Left ventricle myocardium inferior (tissue), 1 donor: Measurements from ENCODE around the gene LPAR2. TPM values are rescaled to one million over a fixed set of nuclear protein-coding genes. Genes with fewer than 3 reads are reported as not detected.

ENCODE experiments used
- DNase-seq: peaks from one replicate; pipeline ENCODE4 v3.0.0-alpha.2; 2020
- H3K27ac ChIP-seq: fragments of 200-600 bp; replicated peaks from 2 replicates; pipeline ENCODE4 v1.8.0; 2021
- H3K27me3 ChIP-seq: fragments of 200-600 bp; 2 replicates; pipeline ENCODE4 v1.8.0; 2021; ENCODE audit warnings: low read depth
- H3K36me3 ChIP-seq: fragments of 200-600 bp; 2 replicates; pipeline ENCODE4 v1.8.0; 2021
- H3K4me1 ChIP-seq: fragments of 200-600 bp; 2 replicates; pipeline ENCODE4 v1.8.0; 2021
- H3K4me3 ChIP-seq: fragments of 200-600 bp; 2 replicates; pipeline ENCODE4 v1.8.0; 2021; ENCODE audit warnings: mild to moderate bottlenecking, moderate library complexity
- H3K9me3 ChIP-seq: fragments of 200-600 bp; replicated peaks from 2 replicates; pipeline ENCODE4 v1.8.0; 2021
- intact Hi-C: fragments of 100-400 bp; cut with micrococcal nuclease; formaldehyde crosslinking; loops from one replicate; pipeline ENCODE4 v1.11.0; 2022
- total RNA-seq: library from RNA; stranded (reverse); fragmentation: NEBNext Ultra II Directional; extraction: Animal tissue kit (Norgen Biotek cat#: 25700); gene quantifications from one replicate; pipeline ENCODE4 v1.2.1, GENCODE V29; 2021
- TF ChIP-seq, protein P1 (sequence below): fragments of 200-600 bp; IDR thresholded peaks from 2 replicates; pipeline ENCODE4 v1.8.0; 2021; ENCODE audit warnings: antibody characterized with exemption, mild to moderate bottlenecking, borderline replicate concordance
- donor health status: DM: no; HTN: yes; CAD: no; lungs with severe emphysema.

LPAR2 gene
- total RNA-seq, 1 donor from 2014 or later = 0.88 TPM

DNA sequence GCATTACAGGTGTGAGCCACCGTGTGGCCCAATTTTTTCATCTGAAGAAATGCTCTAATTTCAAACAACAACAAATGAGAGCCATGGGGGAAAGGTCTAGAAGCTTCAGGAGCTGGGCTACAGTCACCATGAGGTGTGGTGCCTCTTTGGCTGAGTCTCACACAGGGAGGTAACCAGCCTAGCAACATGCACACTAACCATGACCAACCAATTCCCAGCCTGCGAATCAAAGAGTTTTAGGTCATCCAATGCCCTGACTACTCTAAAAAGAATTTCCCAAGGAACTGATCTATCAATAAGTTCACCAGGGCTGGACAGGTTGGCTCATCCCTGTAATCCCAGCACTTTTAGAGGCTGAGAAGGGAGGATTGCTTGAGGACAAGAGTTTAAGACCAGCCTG is 39.5 kb downstream of the LPAR2 start:
- Histone ChIP-seq H3K9me3 (no peaks in the 10 kb centered on the region), H3K4me1 (peaks cover 7% of the 10 kb centered on the region), H3K27me3 (no peaks in the 10 kb centered on the region), H3K27ac (no peak overlapping the region), H3K36me3 (no peaks in the 10 kb centered on the region), H3K4me3 (no peak overlapping the region)
- no peak for DNase-seq
- intact Hi-C loops = no loop called here
- TF ChIP-seq, protein P1, sequence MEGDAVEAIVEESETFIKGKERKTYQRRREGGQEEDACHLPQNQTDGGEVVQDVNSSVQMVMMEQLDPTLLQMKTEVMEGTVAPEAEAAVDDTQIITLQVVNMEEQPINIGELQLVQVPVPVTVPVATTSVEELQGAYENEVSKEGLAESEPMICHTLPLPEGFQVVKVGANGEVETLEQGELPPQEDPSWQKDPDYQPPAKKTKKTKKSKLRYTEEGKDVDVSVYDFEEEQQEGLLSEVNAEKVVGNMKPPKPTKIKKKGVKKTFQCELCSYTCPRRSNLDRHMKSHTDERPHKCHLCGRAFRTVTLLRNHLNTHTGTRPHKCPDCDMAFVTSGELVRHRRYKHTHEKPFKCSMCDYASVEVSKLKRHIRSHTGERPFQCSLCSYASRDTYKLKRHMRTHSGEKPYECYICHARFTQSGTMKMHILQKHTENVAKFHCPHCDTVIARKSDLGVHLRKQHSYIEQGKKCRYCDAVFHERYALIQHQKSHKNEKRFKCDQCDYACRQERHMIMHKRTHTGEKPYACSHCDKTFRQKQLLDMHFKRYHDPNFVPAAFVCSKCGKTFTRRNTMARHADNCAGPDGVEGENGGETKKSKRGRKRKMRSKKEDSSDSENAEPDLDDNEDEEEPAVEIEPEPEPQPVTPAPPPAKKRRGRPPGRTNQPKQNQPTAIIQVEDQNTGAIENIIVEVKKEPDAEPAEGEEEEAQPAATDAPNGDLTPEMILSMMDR = no peak

DNA sequence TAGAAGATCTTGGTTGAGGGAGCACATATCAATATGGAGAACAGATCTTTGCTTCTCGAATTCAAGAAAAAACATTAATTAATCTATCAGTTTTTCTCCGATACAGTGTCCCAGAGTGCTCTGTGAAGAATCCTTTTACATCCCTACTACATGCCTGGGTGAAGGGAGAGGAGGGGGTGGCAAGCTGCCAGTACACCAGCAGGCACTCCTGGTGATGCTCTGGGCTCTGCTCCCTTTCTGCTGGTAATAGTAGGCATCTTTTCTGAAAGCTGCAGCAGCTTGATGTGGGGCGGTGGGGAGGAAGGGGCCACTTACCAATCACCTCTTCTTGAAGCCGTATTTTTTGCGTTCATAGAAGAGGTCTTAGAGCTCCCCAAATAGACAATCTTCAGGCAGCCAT is 40.2 kb downstream of the LPAR2 start:
- Histone ChIP-seq H3K4me3 (no peak overlapping the region), H3K27me3 (no peaks in the 10 kb centered on the region), H3K27ac (no peak overlapping the region), H3K9me3 (no peaks in the 10 kb centered on the region), H3K4me1 (peaks cover 7% of the 10 kb centered on the region), H3K36me3 (no peaks in the 10 kb centered on the region)
- intact Hi-C loops = no loop called here
- TF ChIP-seq, protein P1 = no peak
- no peak for DNase-seq

DNA sequence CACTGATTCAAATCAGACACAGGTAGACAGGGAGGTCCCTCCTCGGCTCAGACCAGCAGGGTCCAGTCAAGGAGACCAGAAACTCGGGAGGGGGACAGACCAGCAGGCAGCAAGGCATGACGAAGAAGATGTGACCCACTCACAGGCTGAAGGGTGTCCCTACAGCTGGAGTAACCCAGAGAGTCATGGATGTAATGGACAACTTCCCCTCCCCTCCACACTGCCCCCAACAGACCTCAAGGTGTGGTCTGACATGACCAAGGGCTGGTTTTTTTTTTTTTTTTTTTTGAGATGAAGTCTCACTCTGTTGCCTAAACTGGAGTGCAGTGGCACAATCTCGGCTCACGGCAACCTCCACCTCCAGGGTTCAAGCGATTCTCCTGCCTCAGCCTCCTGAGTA is 43.7 kb downstream of the LPAR2 start:
- H3K27me3 ChIP-seq = no peaks in the 10 kb centered on the region
- TF ChIP-seq, protein P1 = no peak
- intact Hi-C loops = no loop called here
- no peaks in the 10 kb centered on the region for H3K4me1 ChIP-seq
- no peak for DNase-seq
- H3K27ac ChIP-seq = no peak overlapping the region
- H3K4me3 ChIP-seq = no peak overlapping the region
- no peaks in the 10 kb centered on the region for H3K9me3 ChIP-seq
- H3K36me3 ChIP-seq = no peaks in the 10 kb centered on the region

DNA sequence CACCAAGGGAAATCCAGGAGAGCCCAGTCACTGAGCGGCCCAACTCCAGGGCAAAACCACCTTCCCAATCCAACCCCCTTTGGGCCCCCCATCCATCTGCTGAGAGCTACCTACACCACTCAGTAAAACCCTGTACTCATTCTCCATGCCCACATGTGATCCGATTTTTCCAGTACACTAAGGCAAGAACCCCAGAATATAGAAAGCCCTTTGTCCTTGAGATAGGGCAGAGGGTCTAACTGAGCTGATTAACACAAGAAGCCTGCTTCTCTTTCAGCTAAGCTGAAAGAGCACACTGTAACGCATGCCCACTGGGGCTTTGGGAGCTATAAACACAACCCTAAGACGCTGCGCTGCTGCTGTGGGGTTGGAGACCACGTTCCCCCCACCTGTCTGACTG is 45.5 kb downstream of the LPAR2 start:
- Histone ChIP-seq H3K4me1 (no peaks in the 10 kb centered on the region), H3K27ac (no peak overlapping the region), H3K36me3 (no peaks in the 10 kb centered on the region), H3K4me3 (no peak overlapping the region), H3K27me3 (no peaks in the 10 kb centered on the region), H3K9me3 (no peaks in the 10 kb centered on the region)
- TF ChIP-seq, protein P1 = no peak
- intact Hi-C loops = no loop called here
- no peak for DNase-seq

DNA sequence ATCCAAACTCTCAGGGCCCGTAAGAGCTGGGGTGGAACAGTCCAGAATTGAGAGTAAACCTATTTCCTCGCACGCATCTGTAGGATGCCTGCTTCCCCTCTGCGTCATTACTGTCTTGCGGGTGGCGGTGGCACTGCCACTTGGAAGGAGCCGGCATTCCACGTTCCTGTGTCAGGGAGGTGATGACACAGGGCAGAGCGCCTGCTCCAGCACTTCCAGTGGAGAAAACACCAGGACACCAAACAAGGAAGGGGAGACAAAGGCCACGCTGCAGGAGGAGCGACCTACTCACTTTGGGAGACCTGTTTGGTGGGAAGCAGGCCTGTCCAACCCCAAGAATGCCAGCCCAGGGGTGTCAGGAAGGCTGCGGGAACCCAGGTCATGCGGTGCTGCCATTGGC is 46.6 kb downstream of the LPAR2 start:
- Histone ChIP-seq H3K4me1 (no peaks in the 10 kb centered on the region), H3K27me3 (no peaks in the 10 kb centered on the region), H3K36me3 (no peaks in the 10 kb centered on the region), H3K9me3 (no peaks in the 10 kb centered on the region), H3K4me3 (no peak overlapping the region), H3K27ac (no peak overlapping the region)
- TF ChIP-seq, protein P1 = no peak
- intact Hi-C loops = no loop called here
- no peak for DNase-seq

DNA sequence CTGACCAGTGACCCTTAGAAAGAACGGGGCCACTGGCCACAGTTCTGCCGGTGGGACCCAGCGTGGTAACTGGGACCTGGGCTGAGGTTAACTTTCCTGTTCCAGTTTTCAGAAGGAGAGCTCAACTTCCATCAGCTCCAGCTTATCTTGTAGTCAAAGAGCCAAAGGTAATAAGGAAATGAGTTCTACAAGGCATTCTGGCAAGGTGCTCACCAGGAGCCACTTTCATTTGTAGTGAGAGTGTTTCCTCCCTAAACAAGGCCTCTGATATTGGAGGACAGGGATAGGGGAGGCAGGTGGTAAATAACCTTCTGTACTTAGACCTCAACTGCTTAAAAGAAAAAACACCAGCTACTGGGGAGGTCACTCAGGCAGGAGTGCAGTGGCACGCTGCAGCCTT is 47.6 kb downstream of the LPAR2 start:
- DNase-seq = no peak
- H3K27me3 ChIP-seq = no peaks in the 10 kb centered on the region
- H3K4me1 ChIP-seq = no peaks in the 10 kb centered on the region
- H3K4me3 ChIP-seq = no peak overlapping the region
- no peaks in the 10 kb centered on the region for H3K36me3 ChIP-seq
- TF ChIP-seq, protein P1 = no peak
- no peaks in the 10 kb centered on the region for H3K9me3 ChIP-seq
- no peak overlapping the region for H3K27ac ChIP-seq
- intact Hi-C loops = no loop called here
